Subcutaneous abdominal adipose tissue (tissue), 5 donors: ENCODE data around the gene SLC5A1.

Experiments
- H3K27ac ChIP-seq: one replicate; pipeline ENCODE4 v1.7.0; 2013; ENCODE audit warnings: low read depth, mild to moderate bottlenecking, inconsistent platforms, low read length, moderate library complexity
- H3K27me3 ChIP-seq, 5 donors: one replicate each; pipeline ENCODE4 v1.7.0; 2013; ENCODE audit warnings: low read length in 5 of 5, inconsistent platforms in 1 of 5; ENCODE audit not compliant: control insufficient read depth in 5 of 5, insufficient read depth in 4 of 5
- H3K36me3 ChIP-seq, 5 donors: one replicate each; pipeline ENCODE4 v1.7.0; 2013; ENCODE audit warnings: low read length in 5 of 5; ENCODE audit not compliant: control insufficient read depth in 5 of 5, insufficient read depth in 5 of 5
- H3K4me1 ChIP-seq, 5 donors: one replicate each; pipeline ENCODE4 v1.7.0; 2013; ENCODE audit warnings: low read length in 5 of 5, mild to moderate bottlenecking in 3 of 5, moderate library complexity in 1 of 5; ENCODE audit not compliant: control insufficient read depth in 5 of 5, insufficient read depth in 5 of 5
- H3K4me3 ChIP-seq, 5 donors: one replicate each; pipeline ENCODE4 v1.7.0; 2013; ENCODE audit warnings: low read length in 5 of 5, low read depth in 1 of 5
- H3K9ac ChIP-seq, 5 donors: one replicate each; pipeline ENCODE4 v1.7.0; 2013; ENCODE audit warnings: low read length in 5 of 5, mild to moderate bottlenecking in 4 of 5, moderate library complexity in 3 of 5
- H3K9me3 ChIP-seq, 5 donors: one replicate each; pipeline ENCODE4 v1.7.0; 2013; ENCODE audit warnings: low read length in 5 of 5; ENCODE audit not compliant: control insufficient read depth in 5 of 5
- donor health status: healthy.
- donor health status: healthy.
- donor health status: healthy.
- donor health status: healthy.
- donor health status: healthy.

Gene SLC5A1

DNA sequence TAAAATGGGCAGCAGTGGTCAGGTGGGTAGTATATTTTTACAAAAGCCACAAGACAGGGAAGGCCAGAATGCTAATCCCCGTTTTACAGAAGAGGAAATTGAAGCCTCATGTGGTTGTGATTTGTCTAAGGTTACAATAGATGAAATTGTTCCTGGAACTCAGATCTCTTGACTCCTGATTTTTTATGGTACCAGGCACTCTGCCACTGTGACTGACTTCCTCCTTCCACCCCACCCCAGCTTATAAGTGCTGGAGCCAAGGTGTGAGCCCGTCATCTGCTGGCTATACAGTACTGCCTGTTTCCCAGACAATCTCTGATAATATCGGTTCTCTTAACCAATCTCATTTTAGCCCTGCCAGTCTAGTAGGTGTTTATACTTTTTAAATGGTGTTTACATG is 1.9 kb downstream of the SLC5A1 start:
- no peaks in the 10 kb centered on the region for H3K4me1 ChIP-seq
- H3K9me3 ChIP-seq, result no peaks in the 10 kb centered on the region
- H3K36me3 ChIP-seq, result no peaks in the 10 kb centered on the region
- H3K4me3 ChIP-seq, result no peak overlapping the region
- no peak overlapping the region for H3K27ac ChIP-seq
- peaks cover 18 to 38% (median 25%) of the 10 kb centered on the region in 5 donors for H3K27me3 ChIP-seq
- no peak overlapping the region for H3K9ac ChIP-seq

DNA sequence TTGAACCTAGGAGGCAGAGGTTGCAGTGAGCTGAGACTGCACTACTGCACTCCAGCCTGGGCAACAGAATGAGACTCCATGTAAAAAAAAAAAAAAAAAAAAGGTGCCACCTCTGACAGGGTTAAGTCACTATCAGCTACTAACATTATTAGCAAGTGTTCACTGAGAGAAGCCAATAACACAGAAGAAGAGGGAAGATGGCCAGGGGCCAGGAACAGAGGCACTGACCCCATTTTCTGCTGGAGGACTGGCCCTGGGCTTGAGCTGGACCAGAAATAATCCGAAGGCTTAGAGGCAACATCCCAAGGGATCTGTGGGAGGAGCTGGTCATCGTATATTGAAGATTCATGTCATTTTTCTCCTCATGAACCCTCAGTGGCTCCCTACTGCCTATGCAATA is 5.0 kb downstream of the SLC5A1 start:
- no peak overlapping the region for H3K9ac ChIP-seq
- H3K4me3 ChIP-seq, result no peak overlapping the region
- H3K9me3 ChIP-seq, result no peaks in the 10 kb centered on the region
- H3K36me3 ChIP-seq, result no peaks in the 10 kb centered on the region
- peaks cover 6 to 9% (median 8%) of the 10 kb centered on the region in 5 donors for H3K27me3 ChIP-seq
- peaks cover 0 to 5% (median 0%) of the 10 kb centered on the region in 5 donors for H3K4me1 ChIP-seq
- H3K27ac ChIP-seq, result no peak overlapping the region

DNA sequence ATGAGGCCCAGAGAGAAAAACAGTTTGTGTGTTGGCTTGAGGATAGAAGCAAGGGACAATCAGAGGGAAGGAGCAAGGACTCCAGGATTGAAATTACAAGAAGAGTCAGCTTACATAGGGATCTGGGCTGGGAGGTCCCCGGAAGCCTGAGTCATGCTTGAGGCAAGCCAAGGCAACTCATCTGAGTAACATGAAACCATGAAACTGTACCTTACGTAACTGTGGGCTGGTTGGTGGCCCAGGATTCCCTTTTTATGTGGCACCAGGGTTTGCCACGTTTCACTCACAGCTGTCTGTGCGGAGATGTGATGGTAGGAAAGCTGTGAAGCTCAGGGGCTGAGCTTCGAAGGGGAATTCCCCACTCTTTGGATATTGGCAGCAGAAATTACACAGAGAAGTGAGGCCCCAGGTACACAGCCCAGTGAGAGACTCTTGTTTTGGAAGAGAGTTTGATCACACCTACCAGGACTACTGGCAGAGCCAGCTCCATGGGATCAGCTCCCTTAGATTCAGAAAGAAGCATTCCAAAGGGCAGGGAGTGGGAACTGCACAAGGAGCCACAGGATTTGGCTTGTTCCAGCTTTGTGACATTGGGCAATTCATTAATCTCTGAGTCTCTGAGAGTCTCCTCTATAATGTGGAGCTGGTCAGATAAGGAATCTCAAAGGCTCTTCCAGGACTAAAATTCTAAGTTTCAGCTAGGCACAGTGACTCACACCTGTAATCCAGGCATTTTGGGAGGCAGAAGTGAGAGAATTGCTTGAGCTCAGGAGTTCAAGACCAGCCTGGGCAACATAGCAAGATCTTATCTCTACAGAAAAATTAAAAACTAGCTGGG is 7.8 kb downstream of the SLC5A1 start:
- Histone ChIP-seq H3K36me3 (no peaks in the 10 kb centered on the region), H3K9ac (no peak overlapping the region), H3K4me1 (peaks cover 0 to 5% (median 0%) of the 10 kb centered on the region in 5 donors), H3K4me3 (no peak overlapping the region), H3K9me3 (no peaks in the 10 kb centered on the region), H3K27me3 (peaks cover 0 to 3% (median 0%) of the 10 kb centered on the region in 5 donors), H3K27ac (no peak overlapping the region)

DNA sequence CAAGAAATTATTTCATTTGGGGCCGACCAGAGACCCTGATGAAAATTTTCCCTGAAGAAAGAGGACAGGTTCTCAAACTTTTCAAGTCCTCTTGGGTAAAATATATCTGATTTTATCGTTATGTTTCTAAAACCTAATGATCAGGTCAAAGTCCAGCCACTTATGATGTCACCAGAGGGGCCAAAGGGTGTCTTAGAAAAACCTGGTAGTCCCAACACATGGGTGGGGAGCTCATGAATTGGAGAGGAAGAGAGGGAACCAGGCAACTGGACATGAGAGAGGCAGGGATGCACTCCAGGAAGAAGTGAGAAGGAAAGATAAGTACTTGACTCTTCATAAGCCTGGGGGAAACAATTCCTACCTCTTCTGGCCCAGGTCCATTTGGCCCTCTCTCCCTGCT is 9.2 kb downstream of the SLC5A1 start:
- Histone ChIP-seq H3K4me1 (peaks cover 0 to 5% (median 0%) of the 10 kb centered on the region in 5 donors), H3K4me3 (no peak overlapping the region), H3K9me3 (no peaks in the 10 kb centered on the region), H3K36me3 (no peaks in the 10 kb centered on the region), H3K27me3 (peaks cover 0 to 3% (median 0%) of the 10 kb centered on the region in 5 donors), H3K9ac (no peak overlapping the region), H3K27ac (no peak overlapping the region)

DNA sequence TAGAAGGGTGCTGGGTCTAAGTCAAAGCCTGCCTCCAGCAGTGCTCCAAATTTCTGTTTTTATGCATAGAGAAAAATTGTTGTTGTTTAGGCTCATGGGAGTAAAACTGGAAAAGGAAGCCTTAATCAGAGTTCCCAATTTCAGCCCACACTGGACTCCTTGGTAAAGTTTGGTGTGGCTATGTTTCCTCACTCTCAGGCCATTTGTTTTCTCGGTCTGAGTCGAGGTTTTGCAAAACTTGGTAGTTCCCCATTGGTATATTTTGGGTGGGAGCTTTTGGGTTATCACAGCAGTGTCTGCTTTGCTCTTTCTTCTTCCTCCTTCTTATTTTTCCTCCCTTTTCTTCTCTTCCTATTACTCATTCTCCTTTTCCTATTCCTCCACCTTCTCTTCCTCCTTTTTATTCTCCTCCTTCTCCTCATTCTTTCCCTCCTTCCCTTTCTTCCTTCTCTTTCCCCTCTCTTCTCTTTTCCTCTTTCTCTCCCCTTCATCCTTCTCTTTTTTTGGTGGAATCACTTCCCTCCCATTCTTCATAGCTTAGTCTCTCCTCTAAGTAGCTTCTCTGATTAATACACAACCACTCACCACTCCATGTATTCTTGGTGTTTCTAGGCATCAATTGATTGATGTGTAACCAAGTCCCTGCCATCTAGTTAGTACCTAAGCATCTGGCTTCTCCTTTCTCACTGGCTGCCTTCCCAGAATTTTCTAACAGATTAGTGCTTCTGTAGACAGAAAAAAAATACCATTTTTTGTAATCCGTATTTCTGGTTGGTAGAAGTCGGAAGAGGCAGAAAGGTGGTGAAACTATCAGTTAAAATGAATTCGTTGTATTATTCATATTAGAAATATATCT is 10.1 kb downstream of the SLC5A1 start:
- Histone ChIP-seq H3K4me3 (no peak overlapping the region), H3K4me1 (peaks cover 0 to 5% (median 0%) of the 10 kb centered on the region in 5 donors), H3K27me3 (peaks cover 0 to 3% (median 0%) of the 10 kb centered on the region in 5 donors), H3K9ac (no peak overlapping the region), H3K9me3 (no peaks in the 10 kb centered on the region), H3K36me3 (no peaks in the 10 kb centered on the region), H3K27ac (no peak overlapping the region)

DNA sequence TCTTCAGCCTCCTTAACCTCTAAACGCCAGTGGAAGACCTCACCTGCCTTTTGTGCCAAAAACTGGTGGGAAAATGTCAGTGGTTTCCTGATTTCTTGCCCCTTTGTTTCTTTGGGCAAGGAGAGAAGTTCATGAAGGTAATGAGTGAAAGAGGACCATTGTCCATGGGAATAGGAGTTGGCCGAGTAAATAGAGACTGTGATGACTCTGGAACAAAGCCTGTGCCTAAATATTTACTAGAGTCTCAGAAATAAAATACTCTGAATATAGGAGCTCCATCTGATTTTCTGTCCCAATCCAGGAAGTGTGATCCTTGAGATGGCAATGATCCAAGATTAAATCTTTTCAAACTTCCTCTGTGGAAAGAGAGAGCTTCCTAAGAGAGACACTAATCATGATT is 12.0 kb downstream of the SLC5A1 start:
- peaks cover 0 to 5% (median 0%) of the 10 kb centered on the region in 5 donors for H3K4me1 ChIP-seq
- H3K27me3 ChIP-seq, result peaks cover 0 to 3% (median 0%) of the 10 kb centered on the region in 5 donors
- H3K9ac ChIP-seq, result no peak overlapping the region
- no peak overlapping the region for H3K27ac ChIP-seq
- no peak overlapping the region for H3K4me3 ChIP-seq
- no peaks in the 10 kb centered on the region for H3K9me3 ChIP-seq
- H3K36me3 ChIP-seq, result no peaks in the 10 kb centered on the region

DNA sequence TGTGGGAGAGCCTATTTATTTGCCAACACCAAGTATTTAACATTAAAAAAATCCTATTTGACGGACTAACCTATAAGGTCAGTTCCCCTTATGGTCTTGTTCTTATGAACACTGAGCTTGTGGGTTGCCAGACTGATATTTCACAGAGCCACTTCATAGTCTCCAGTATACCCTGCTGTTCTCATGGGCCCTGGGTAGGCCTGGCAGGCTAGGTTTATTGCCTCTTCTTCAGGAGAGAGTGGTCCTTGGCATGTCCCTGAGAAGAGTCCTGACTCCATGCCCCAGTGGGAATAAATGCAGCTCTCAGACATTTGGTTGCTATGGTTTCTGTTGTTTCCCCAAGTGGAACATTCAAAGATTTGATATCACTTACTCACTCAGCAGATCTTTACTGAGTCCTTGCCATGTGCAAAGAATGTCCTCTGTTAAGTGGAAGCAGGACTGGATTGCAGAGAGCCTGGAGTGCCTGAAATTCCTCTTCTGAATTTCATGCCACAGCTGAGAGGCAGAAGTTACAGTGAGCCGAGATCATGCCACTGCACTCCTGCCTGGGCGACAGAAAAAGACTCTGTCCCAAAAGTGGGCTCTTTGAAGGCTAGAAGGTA is 15.7 kb downstream of the SLC5A1 start:
- Histone ChIP-seq H3K4me1 (peaks cover 0 to 2% (median 0%) of the 10 kb centered on the region in 5 donors), H3K9ac (no peak overlapping the region), H3K27me3 (peaks cover 0 to 5% (median 0%) of the 10 kb centered on the region in 5 donors), H3K4me3 (no peak overlapping the region), H3K9me3 (peaks cover 0 to 4% (median 0%) of the 10 kb centered on the region in 5 donors), H3K27ac (no peak overlapping the region), H3K36me3 (no peaks in the 10 kb centered on the region)

DNA sequence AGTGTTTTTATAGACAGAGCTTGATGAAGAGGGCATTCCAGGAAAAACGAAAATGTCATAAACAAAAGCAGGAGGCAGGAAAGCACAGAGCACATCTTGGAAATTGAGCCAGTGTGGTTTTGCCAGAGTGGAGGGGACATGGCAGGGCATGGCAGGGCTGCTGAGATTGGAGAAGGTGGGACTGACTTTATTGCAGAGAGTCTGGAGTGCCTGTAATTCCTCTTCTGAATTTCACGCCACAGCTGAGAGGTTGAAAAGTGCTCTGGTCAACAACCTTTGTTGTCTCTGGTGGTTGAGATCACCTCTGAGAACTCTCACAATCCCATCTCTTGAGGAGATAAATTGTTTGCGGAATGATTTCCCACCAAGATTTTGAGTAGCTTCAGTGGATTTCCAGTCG is 16.4 kb downstream of the SLC5A1 start:
- H3K9me3 ChIP-seq, result peaks cover 0 to 4% (median 0%) of the 10 kb centered on the region in 5 donors
- H3K4me3 ChIP-seq, result no peak overlapping the region
- no peaks in the 10 kb centered on the region for H3K36me3 ChIP-seq
- no peak overlapping the region for H3K9ac ChIP-seq
- H3K4me1 ChIP-seq, result peaks cover 0 to 2% (median 0%) of the 10 kb centered on the region in 5 donors
- peaks cover 0 to 5% (median 0%) of the 10 kb centered on the region in 5 donors for H3K27me3 ChIP-seq
- no peak overlapping the region for H3K27ac ChIP-seq

DNA sequence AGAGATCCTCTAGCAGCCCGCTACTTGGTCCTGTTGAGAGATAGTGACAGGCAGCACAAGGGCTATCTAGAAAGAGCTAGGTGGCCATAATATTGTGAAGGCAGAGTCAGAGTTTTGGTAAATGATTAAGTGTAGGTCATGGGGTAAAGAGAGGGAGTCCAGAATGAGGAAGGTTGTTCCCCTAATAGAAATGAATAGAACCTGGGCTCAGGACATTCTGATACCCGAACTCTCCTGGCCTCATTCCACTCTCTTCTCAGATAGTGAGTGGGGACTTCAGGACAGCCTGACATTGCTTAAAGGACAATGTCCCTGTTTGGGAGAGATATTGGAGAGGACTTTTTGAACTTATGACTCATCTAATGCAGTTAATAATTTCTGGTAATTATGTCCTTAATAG is 20.6 kb downstream of the SLC5A1 start:
- Histone ChIP-seq H3K27ac (no peak overlapping the region), H3K27me3 (peaks cover 0 to 6% (median 0%) of the 10 kb centered on the region in 5 donors), H3K4me1 (peaks cover 0 to 2% (median 0%) of the 10 kb centered on the region in 5 donors), H3K4me3 (no peak overlapping the region), H3K9me3 (peaks cover 0 to 4% (median 0%) of the 10 kb centered on the region in 5 donors), H3K9ac (no peak overlapping the region), H3K36me3 (no peaks in the 10 kb centered on the region)
